Parathyroid adenoma (tissue), 2 donors: ENCODE data around the gene AP5Z1.

Experiments used
- H2AFZ ChIP-seq: fragments of 300-600 bp; sonication (generic); one replicate; pipeline ENCODE4 v1.7.0; 2017; ENCODE audit warnings: antibody characterized with exemption, mild to moderate bottlenecking
- H3K27ac ChIP-seq: fragments of 300-600 bp; sonication (generic); one replicate; pipeline ENCODE4 v1.7.0; 2017
- H3K27me3 ChIP-seq: fragments of 300-600 bp; sonication (generic); one replicate; pipeline ENCODE4 v1.7.0; 2017; ENCODE audit warnings: low read length; ENCODE audit not compliant: control insufficient read depth, insufficient read depth
- H3K36me3 ChIP-seq: fragments of 300-600 bp; sonication (generic); one replicate; pipeline ENCODE4 v1.7.0; 2017; ENCODE audit warnings: low read length; ENCODE audit not compliant: control insufficient read depth, insufficient read depth
- H3K4me1 ChIP-seq: fragments of 300-600 bp; sonication (generic); one replicate; pipeline ENCODE4 v1.7.0; 2017; ENCODE audit warnings: control low read depth
- H3K4me2 ChIP-seq: fragments of 300-600 bp; sonication (generic); one replicate; pipeline ENCODE4 v1.7.0; 2017; ENCODE audit warnings: low read length
- H3K4me3 ChIP-seq: fragments of 300-600 bp; sonication (generic); one replicate; pipeline ENCODE4 v1.7.0; 2017; ENCODE audit warnings: low read depth, low read length
- H3K79me2 ChIP-seq: fragments of 300-600 bp; sonication (generic); one replicate; pipeline ENCODE4 v1.7.0; 2017; ENCODE audit warnings: control low read depth
- H3K9ac ChIP-seq: fragments of 300-600 bp; sonication (generic); one replicate; pipeline ENCODE4 v1.7.0; 2017; ENCODE audit warnings: mild to moderate bottlenecking
- H3K9me3 ChIP-seq: fragments of 300-600 bp; sonication (generic); one replicate; pipeline ENCODE4 v1.7.0; 2017; ENCODE audit warnings: low read length; ENCODE audit not compliant: control insufficient read depth
- CTCF ChIP-seq: fragments of 300-600 bp; sonication (generic); IDR thresholded peaks from one replicate; pipeline ENCODE4 v1.7.0; 2017; ENCODE audit warnings: antibody characterized with exemption, mild to moderate bottlenecking
- donor health status: primary hyperparathyroidism.

The AP5Z1 gene

GRCh38 chr7:4805110-4805983, 29.9 kb downstream of the AP5Z1 start:
- no peaks in the 10 kb centered on the region for H3K27me3 ChIP-seq

GRCh38 chr7:4805984-4806300, 30.5 kb downstream of the AP5Z1 start:
- Histone ChIP-seq H3K79me2 (no peaks in the 10 kb centered on the region), H3K27ac (no peak overlapping the region), H3K9ac (no peak overlapping the region), H3K27me3 (no peaks in the 10 kb centered on the region), H3K4me3 (no peak overlapping the region), H3K9me3 (no peaks in the 10 kb centered on the region), H2AFZ (no peak overlapping the region), H3K36me3 (no peaks in the 10 kb centered on the region), H3K4me1 (no peaks in the 10 kb centered on the region), H3K4me2 (no peak overlapping the region)
- no peak for TF ChIP-seq CTCF

More at GRCh38 chr7:4805110-4805983, 29.9 kb downstream of the AP5Z1 start:
- H3K9me3 ChIP-seq = no peaks in the 10 kb centered on the region
- no peak for TF ChIP-seq CTCF
- no peaks in the 10 kb centered on the region for H3K4me1 ChIP-seq
- H3K79me2 ChIP-seq = no peaks in the 10 kb centered on the region
- no peaks in the 10 kb centered on the region for H3K36me3 ChIP-seq
- H3K27ac ChIP-seq = no peak overlapping the region
- no peak overlapping the region for H3K4me3 ChIP-seq
- H3K9ac ChIP-seq = no peak overlapping the region
- H2AFZ ChIP-seq = no peak overlapping the region
- no peak overlapping the region for H3K4me2 ChIP-seq

GRCh38 chr7:4806983-4807597, 31.7 kb downstream of the AP5Z1 start:
- Histone ChIP-seq H3K4me1 (no peaks in the 10 kb centered on the region), H3K27me3 (no peaks in the 10 kb centered on the region), H3K9me3 (no peaks in the 10 kb centered on the region), H3K9ac (no peak overlapping the region), H3K4me2 (no peak overlapping the region), H3K27ac (no peak overlapping the region), H3K36me3 (no peaks in the 10 kb centered on the region), H3K4me3 (no peak overlapping the region), H3K79me2 (no peaks in the 10 kb centered on the region), H2AFZ (no peak overlapping the region)
- no peak for TF ChIP-seq CTCF

- Histone ChIP-seq H3K4me2 (no peak overlapping the region), H2AFZ (no peak overlapping the region), H3K4me1 (no peaks in the 10 kb centered on the region), H3K27ac (no peak overlapping the region), H3K27me3 (no peaks in the 10 kb centered on the region), H3K36me3 (no peaks in the 10 kb centered on the region), H3K9ac (no peak overlapping the region), H3K4me3 (no peak overlapping the region), H3K9me3 (no peaks in the 10 kb centered on the region), H3K79me2 (no peaks in the 10 kb centered on the region)
- no peak for TF ChIP-seq CTCF
Measured at GRCh38 chr7:4807598-4808016, 32.2 kb downstream of the AP5Z1 start.
